Measurements from ENCODE around the gene EIF1.

- TF ChIP-seq, protein P1, sequence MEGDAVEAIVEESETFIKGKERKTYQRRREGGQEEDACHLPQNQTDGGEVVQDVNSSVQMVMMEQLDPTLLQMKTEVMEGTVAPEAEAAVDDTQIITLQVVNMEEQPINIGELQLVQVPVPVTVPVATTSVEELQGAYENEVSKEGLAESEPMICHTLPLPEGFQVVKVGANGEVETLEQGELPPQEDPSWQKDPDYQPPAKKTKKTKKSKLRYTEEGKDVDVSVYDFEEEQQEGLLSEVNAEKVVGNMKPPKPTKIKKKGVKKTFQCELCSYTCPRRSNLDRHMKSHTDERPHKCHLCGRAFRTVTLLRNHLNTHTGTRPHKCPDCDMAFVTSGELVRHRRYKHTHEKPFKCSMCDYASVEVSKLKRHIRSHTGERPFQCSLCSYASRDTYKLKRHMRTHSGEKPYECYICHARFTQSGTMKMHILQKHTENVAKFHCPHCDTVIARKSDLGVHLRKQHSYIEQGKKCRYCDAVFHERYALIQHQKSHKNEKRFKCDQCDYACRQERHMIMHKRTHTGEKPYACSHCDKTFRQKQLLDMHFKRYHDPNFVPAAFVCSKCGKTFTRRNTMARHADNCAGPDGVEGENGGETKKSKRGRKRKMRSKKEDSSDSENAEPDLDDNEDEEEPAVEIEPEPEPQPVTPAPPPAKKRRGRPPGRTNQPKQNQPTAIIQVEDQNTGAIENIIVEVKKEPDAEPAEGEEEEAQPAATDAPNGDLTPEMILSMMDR (conservative IDR thresholded peaks at IDR 0.05; ENCODE audit: low read depth in 2 of 2): no peak
- no peak for TF ChIP-seq EZH2 (IDR thresholded peaks at IDR 0.05; ENCODE audit: low read depth, unreplicated experiment)
- TF ChIP-seq EZH2phosphoT487 (IDR thresholded peaks at IDR 0.05; ENCODE audit: unreplicated experiment): no peak
- TF ChIP-seq, protein P2, sequence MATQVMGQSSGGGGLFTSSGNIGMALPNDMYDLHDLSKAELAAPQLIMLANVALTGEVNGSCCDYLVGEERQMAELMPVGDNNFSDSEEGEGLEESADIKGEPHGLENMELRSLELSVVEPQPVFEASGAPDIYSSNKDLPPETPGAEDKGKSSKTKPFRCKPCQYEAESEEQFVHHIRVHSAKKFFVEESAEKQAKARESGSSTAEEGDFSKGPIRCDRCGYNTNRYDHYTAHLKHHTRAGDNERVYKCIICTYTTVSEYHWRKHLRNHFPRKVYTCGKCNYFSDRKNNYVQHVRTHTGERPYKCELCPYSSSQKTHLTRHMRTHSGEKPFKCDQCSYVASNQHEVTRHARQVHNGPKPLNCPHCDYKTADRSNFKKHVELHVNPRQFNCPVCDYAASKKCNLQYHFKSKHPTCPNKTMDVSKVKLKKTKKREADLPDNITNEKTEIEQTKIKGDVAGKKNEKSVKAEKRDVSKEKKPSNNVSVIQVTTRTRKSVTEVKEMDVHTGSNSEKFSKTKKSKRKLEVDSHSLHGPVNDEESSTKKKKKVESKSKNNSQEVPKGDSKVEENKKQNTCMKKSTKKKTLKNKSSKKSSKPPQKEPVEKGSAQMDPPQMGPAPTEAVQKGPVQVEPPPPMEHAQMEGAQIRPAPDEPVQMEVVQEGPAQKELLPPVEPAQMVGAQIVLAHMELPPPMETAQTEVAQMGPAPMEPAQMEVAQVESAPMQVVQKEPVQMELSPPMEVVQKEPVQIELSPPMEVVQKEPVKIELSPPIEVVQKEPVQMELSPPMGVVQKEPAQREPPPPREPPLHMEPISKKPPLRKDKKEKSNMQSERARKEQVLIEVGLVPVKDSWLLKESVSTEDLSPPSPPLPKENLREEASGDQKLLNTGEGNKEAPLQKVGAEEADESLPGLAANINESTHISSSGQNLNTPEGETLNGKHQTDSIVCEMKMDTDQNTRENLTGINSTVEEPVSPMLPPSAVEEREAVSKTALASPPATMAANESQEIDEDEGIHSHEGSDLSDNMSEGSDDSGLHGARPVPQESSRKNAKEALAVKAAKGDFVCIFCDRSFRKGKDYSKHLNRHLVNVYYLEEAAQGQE (IDR thresholded peaks at IDR 0.05; ENCODE audit: unreplicated experiment): no peak
- TF ChIP-seq ZNF331 (CRISPR knock-in tag; IDR thresholded peaks at IDR 0.05; ENCODE audit: low read depth): no peak
- TF ChIP-seq POLR2AphosphoS5 (IDR thresholded peaks at IDR 0.05; ENCODE audit: low read depth): no peak
- no peak for TF ChIP-seq CREB1 (CRISPR knock-in tag; IDR thresholded peaks at IDR 0.05; ENCODE audit: low read depth)
These were observed 35.9 kb downstream of the EIF1 start for GRCh38 chr17:41724476-41725050.

Data from GM23338 (cell line).